HL-60 (cell line): ENCODE data around the gene GATA1.

ENCODE experiments used
- POLR2AphosphoS5 ChIP-seq: IDR thresholded peaks from 2 replicates; pipeline ENCODE4 v1.6.1; 2012; ENCODE audit warnings: low read depth
- TF ChIP-seq, protein P1 (sequence below): IDR thresholded peaks from one replicate; pipeline ENCODE4 v1.5.1; 2011; ENCODE audit warnings: low read length, control low read depth, inconsistent platforms; ENCODE audit not compliant: insufficient read depth

DNA sequence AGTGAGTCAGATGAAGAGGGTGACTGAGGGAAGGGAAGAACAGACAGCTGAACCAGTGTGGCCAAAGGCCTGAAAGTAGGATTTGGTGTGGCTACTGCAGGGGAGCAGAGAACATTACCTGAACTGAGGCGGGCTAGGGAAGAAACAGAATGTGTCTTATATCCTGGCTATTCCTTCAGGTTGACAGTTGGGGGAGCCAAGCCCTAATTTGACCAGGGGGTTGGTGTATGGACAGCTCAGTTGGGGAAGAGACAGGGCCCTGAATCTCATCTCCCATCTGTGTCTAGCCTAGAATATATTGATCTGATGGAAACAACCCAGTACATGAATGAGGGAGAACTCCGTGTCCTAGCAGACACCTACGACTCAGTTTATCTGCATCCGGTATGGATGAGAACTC is 19.7 kb downstream of the GATA1 start:
- TF ChIP-seq, protein P1, sequence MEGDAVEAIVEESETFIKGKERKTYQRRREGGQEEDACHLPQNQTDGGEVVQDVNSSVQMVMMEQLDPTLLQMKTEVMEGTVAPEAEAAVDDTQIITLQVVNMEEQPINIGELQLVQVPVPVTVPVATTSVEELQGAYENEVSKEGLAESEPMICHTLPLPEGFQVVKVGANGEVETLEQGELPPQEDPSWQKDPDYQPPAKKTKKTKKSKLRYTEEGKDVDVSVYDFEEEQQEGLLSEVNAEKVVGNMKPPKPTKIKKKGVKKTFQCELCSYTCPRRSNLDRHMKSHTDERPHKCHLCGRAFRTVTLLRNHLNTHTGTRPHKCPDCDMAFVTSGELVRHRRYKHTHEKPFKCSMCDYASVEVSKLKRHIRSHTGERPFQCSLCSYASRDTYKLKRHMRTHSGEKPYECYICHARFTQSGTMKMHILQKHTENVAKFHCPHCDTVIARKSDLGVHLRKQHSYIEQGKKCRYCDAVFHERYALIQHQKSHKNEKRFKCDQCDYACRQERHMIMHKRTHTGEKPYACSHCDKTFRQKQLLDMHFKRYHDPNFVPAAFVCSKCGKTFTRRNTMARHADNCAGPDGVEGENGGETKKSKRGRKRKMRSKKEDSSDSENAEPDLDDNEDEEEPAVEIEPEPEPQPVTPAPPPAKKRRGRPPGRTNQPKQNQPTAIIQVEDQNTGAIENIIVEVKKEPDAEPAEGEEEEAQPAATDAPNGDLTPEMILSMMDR = no peak
- no peak for TF ChIP-seq POLR2AphosphoS5
